Stimulated activated naive CD8-positive, alpha-beta T cell treated with anti-CD3 and anti-CD28 coated beads, Interleukin-15, Interleukin-2, amounts not matched to agents 100 U/mL and 50 U/mL, for 24 hours (primary cell): ENCODE measurements around the gene CCDC92.
"Not testable (repeated sequence)": the region's sequence is repeated elsewhere in the genome, so short reads cannot be mapped to it uniquely, and the experiment has no call there.

ENCODE experiments used
- ATAC-seq: fragments of 150-1000 bp; cut with Tn5 transposase; one replicate; pipeline ENCODE4 v1.10.0; 2021
- DNase-seq: peaks from one replicate; pipeline ENCODE4 v3.0.0; 2021

CCDC92 gene

DNA sequence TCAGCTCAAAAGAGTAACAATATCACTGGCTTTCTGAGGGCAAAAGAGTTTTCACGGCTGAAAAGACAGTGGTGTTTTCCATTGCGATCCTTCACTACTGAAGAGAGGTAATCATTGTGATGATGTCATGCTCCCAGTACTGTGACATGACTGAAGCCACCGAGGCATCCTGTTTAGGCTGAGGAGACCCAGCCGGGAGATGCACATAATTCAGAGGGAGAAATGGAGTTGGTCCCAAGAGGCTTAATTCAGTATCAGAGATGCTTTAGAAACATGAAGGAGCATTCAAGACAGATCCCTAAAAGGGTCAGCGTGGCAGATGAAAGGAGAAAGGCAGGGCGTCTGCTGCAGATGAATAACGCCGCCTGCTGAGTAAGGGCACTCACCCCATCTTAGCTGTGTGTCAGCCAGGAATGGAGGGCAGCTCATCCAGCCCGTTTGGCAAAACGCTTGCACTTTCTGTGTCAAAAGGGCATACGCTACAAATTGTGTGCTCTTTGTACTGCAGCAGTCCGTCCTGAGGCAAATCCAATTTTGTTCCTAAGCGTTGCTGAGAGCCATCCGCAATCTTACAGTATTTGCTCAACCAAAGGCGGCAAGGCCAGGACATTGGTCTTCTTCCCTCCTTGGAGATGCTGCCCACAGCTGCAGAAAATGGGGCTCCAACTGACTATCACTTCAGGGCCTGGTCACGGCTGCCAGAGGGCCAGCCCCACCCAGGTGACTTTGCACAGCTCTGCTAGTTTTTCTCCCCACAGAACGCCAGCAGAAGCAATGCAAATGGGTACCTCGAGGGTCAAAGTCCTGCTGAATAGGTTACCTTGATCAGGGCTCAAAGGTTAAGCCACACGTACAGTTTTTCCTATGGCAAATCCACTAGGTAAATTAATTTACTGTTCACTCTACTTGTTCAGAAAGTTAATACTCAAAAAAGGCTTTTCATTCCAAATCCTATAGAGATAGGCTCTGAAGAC, 23.5 kb downstream of the CCDC92 start:
- ATAC-seq (no peak), DNase-seq (no peak)

- ATAC-seq = no peak
- DNase-seq = no peak
Measured at GRCh38 chr12:123948401-123948795, 24.2 kb downstream of the CCDC92 start.

DNA sequence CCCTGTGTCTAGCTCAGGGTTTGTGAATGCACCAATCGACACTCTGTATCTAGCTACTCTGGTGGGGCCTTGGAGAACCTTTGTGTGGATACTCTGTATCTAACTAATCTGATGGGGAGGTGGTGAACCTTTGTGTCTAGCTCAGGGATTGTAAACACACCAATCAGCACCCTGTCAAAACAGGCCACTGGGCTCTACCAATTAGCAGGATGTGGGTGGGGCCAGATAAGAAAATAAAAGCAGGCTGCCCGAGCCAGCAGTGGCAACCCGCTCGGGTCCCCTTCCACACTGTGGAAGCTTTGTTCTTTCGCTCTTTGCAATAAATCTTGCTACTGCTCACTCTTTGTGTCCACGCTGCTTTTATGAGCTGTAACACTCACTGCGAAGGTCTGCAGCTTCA, 25.1 kb downstream of the CCDC92 start:
- not testable (repeated sequence) for ATAC-seq, DNase-seq

DNA sequence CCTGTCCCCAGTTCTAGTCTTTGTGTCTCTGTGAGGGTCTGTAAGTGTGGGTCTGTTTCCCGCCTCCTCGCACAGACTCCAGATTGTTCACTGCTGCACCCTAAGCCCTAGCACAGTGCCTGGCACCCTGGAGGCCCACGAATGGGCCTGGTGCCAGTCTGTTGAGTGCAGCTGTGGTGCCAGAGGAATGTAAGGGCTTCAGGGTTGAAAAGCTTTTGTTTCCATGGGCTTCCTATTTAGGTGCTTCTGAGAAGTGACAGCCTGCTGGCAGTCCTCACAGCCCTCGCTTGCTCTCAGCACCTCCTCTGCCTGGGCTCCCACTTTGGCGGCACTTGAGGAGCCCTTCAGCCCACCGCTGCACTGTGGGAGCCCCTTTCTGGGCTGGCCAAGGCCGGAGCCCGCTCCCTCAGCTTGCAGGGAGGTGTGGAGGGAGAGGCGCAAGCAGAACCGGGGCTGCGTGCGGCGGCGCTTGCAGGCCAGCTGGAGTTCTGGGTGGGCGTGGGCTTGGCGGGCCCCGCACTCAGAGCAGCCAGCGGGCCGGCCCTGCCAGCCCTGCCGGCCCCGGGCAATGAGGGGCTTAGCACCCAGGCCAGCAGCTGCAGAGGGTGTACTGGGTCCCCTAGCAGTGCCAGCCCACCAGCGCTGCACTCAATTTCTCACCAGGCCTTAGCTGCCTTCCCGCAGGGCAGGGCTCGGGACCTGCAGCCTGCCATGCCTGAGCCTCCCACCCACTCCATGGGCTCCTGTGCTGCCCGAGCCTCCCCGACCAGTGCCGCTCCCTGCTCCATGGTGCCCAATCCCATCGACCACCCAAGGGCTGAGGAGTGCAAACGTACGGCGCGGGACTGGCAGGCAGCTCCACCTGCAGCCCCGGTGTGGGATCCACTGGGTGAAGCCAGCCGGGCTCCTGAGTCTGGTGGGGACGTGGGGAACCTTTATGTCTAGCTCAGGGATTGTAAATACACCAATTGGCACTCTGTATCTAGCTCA, 25.8 kb downstream of the CCDC92 start:
- not testable (repeated sequence) for DNase-seq, ATAC-seq

DNA sequence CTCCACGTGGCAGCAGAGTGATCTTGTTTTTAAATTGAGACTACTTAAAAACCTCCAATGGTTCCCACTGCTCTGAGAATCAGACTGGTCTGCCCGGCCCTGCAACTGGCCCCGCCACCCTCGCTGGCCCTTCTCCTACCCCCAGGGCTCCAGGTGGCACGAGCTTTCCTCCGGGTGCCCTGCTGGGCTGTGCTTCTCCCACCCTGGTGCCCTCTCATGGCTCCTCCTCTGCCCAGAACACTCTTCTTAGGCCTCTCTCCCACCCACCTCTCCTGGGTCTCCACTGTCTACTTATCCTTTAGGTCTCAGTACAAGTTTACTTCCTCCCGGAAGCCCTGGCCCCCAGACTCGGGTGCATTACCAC, 26.5 kb downstream of the CCDC92 start:
- DNase-seq = no peak
- no peak for ATAC-seq

DNA sequence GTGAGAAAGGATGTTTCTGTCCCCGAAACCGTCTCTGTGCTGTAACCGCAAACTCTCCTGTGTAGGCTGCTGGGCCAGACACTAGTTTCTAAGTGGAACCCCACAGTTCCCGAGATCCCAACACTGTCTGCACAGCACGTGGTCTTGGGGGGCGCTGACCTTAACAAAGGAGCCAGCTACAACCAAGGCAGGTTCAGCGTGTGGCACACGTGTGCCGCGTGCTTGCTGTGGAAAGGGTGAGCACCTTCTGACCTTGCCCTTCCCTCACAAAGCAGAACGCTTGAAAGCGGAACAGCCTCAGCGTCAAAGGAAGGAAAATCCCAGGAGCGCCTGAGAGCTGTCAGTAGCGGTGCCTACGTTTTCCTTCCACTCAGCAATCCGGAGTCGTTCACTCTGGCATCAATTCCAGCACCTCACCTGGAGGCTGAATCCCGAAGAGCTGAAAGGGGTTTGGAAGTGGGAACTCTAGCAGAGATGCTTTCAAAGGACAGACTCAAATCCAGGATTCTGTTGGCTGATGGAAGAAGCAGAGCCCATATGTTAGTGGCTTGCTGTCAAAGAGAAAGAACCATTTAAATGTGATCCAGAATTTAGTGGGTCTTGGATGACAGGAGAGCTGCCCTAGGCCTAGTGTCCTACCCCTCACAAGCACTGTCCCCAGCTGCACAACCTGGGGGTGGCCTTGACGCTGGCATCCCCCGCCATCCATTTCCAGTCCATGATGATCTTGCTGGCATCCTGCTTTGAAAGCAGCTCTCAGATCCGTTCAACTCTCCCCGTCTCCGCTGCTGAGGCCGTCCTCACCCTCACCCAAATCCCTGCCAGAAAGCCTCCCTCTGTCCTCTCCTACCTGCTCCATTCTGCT, 27.1 kb downstream of the CCDC92 start:
- ATAC-seq (no peak), DNase-seq (no peak)

GRCh38 chr12:123944696-123945095, 27.9 kb downstream of the CCDC92 start:
- DNase-seq = no peak
- ATAC-seq = no peak

DNA sequence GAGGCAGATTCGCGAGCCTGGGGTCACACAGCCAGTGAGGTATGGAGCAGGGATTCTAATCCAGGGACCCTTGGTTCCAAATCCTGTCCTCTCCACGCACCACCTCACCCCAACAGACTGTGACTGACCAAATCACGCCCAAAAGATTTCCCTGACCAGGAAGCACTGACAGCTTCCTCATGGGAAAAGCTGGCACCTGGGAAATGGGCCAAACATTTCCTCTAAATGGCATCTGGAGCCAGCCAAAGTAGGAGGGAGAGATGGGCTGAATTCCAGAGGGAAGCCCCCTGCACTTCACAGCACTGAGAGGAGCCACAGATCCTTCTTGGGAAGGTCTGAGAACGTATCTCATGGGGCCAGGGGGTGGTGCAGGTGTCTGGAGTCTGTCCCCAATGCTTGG, 28.8 kb downstream of the CCDC92 start:
- ATAC-seq (no peak), DNase-seq (no peak)

DNA sequence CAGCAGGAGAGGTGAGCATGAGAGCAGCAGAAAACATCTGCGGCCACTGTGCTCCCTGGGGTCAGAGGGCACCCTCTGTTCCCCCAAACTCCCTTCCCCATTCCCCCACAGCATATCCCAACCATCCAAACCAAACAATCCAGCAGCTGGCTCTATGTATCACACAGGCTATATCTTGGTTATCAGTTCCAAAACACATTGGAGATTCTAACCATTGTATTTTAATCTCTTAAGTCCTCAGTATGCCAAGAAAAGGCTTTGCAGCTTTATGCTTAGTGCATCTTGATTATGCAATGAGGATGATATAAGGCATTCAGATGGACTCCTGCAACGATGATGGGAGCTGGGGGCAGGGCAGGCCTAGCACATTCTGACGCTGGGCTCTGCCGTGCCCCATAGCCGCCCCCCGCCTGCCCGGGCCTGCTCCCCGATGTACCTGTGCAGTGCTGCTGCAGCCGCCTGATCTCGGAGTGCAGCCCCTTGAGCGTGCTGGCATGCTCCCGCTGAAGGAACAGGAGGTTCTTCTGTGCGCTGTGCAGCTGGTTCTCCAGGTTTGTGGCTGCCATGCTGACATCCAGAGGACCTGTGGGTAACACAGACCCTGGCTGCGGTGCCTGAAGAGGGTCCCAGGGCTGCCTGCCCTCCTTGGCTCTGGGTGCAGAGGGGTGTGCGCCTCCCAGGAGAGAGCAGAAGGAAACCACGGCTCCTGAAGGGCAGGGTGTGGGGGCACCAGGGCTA, 29.6 kb downstream of the CCDC92 start:
- ATAC-seq = no peak
- no peak for DNase-seq

- no peak for ATAC-seq
- DNase-seq = no peak
Measured at GRCh38 chr12:123942238-123942653, 30.4 kb downstream of the CCDC92 start.

GRCh38 chr12:123941624-123942237, 30.9 kb downstream of the CCDC92 start:
- DNase-seq (no peak), ATAC-seq (no peak)

DNA sequence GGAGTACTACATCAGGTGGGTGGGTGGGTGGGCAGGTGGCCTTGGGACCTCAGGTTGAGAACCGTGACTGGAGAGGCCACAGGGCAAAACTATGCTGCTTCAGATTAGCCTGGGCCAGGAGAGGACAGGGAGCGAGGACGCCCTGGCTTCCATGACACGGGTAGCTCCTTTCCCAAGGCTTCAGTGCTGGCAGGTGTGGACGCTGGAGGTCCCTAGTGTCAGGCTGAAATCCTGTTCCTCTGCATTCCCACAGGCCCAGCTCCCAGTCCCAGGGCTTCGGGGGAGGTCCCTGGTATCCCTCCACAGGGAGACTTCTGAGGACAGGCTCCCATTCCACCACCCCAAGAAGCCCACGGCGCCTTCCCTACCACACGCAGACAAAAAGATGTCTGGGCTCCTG, 31.6 kb downstream of the CCDC92 start:
- ATAC-seq (no peak), DNase-seq (no peak)

- ATAC-seq (no peak), DNase-seq (no peak)
Measured at GRCh38 chr12:123940627-123940966, 32.0 kb downstream of the CCDC92 start.

GRCh38 chr12:123939716-123940626, 32.7 kb downstream of the CCDC92 start:
- ATAC-seq (no peak), DNase-seq (no peak)

- ATAC-seq = peak; percentile 9
- DNase-seq = peak; percentile 38
Measured at GRCh38 chr12:123938679-123939480, 33.8 kb downstream of the CCDC92 start.

- peak; percentile 89 for ATAC-seq
- peak; percentile 51 for DNase-seq
Measured at GRCh38 chr12:123937707-123938591, 34.7 kb downstream of the CCDC92 start.

DNA sequence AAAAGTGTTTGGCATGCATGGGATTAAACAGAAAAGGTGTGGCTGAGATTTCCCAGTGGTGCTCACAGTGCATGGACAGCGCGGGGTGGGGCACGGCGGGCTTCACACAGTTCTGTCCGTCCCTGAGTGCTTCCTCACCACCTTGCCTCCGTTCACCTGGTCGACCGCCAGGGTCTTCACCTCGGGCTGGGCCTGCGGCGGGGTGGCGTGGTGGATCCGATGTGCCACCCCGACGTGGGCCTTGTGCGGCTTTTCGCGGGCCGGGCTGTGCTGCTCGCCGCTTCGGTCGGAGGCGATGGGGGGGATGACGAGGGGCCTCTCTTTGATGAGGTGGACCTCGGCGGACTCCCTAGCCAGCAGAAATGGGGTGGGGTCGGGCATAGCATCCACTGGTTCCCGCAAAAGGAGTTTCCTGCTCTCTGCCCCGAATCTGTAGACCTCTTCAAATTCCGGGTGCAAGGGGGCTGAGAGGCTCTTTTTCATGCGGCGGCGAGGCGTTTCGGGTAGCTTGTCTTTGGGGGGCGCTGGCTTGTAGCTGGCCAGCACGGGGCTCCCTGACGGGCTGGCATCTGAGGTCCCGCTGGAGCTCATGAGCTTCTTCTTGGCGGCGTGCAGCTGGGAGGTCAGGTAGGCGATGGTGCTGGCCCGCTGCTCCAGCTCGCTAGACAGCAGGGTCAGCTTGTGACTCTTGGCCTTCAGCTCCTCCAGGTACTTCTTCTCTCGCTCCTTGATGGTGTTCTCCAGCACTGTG, 35.5 kb downstream of the CCDC92 start:
- DNase-seq (no peak), ATAC-seq (no peak)
